Measurements from ENCODE around the gene AGBL4. TPM values are rescaled to one million over a fixed set of nuclear protein-coding genes. Genes with fewer than 3 reads are reported as not detected.

AGBL4 gene
- total and polyA plus RNA-seq, 5 experiments from 2014 or later, result 0.16 to 0.25 TPM; not detected in 3

- DNase-seq (no peak), ATAC-seq (no peak)
- Mint-ChIP-seq H3K4me3 (no peak overlapping the region), H3K27me3 (no peaks in the 10 kb centered on the region), H3K27ac (peak overlapping the region in 1 of 10 donors; percentile 12), H3K36me3 (peaks cover 5 to 36% (median 21%) of the 10 kb centered on the region in 3 donors), H3K4me1 (peaks cover 8 to 15% (median 10%) of the 10 kb centered on the region in 4 donors), H3K9me3 (no peaks in the 10 kb centered on the region)
- POLR2A ChIA-PET, result no interaction called here
Measured at GRCh38 chr1:48730164-48730910, 1293.4 kb downstream of the AGBL4 start.

GRCh38 chr1:48728584-48728983, 1295.2 kb downstream of the AGBL4 start:
- H3K4me1 Mint-ChIP-seq, result peaks cover 8 to 15% (median 10%) of the 10 kb centered on the region in 4 donors
- ATAC-seq (no peak), DNase-seq (no peak)
- H3K9me3 Mint-ChIP-seq, result no peaks in the 10 kb centered on the region
- no peaks in the 10 kb centered on the region for H3K27me3 Mint-ChIP-seq
- H3K36me3 Mint-ChIP-seq, result peaks cover 0 to 36% (median 11%) of the 10 kb centered on the region in 3 donors
- no peak overlapping the region for H3K4me3 Mint-ChIP-seq
- peak overlapping the region in 1 of 10 donors; percentile 2 for H3K27ac Mint-ChIP-seq
- POLR2A ChIA-PET, result no interaction called here

GRCh38 chr1:48726557-48727215, 1297.1 kb downstream of the AGBL4 start:
- H3K4me1 Mint-ChIP-seq, result peaks cover 8 to 15% (median 11%) of the 10 kb centered on the region in 4 donors
- DNase-seq (no peak), ATAC-seq (no peak)
- POLR2A ChIA-PET, result no interaction called here
- peak overlapping the region in 5 of 10 donors; percentile 4 to 33 (median 27) for H3K27ac Mint-ChIP-seq
- no peaks in the 10 kb centered on the region for H3K9me3 Mint-ChIP-seq
- no peak overlapping the region for H3K4me3 Mint-ChIP-seq
- peaks cover 0 to 36% (median 11%) of the 10 kb centered on the region in 3 donors for H3K36me3 Mint-ChIP-seq
- no peaks in the 10 kb centered on the region for H3K27me3 Mint-ChIP-seq

DNA sequence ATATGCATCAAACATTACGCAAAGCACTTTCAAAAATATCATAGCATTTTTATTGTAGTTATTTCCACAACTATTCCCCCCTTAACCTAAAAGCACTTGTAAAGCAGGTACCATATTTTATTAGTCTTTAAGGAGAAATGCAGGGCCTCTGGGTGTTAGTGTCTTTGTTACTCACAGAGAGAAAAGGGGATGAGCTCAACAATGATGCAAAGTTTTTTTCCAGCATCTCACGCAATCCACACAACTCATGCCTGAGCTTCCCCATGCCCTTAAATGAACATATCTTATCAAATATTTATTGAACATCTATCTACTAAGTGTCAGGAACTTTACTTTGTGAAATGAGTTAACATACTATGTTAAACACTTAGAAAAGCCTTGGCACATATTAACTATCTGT, 1297.6 kb downstream of the AGBL4 start:
- Mint-ChIP-seq H3K27me3 (no peaks in the 10 kb centered on the region), H3K4me1 (peaks cover 8 to 15% (median 11%) of the 10 kb centered on the region in 4 donors), H3K4me3 (no peak overlapping the region), H3K36me3 (peaks cover 0 to 36% (median 11%) of the 10 kb centered on the region in 3 donors), H3K9me3 (no peaks in the 10 kb centered on the region), H3K27ac (no peak overlapping the region)
- no peak for DNase-seq
- POLR2A ChIA-PET, result no interaction called here
- ATAC-seq, result no peak

- Mint-ChIP-seq H3K27ac (no peak overlapping the region), H3K36me3 (peaks cover 0 to 36% (median 11%) of the 10 kb centered on the region in 3 donors), H3K4me3 (no peak overlapping the region), H3K27me3 (no peaks in the 10 kb centered on the region), H3K9me3 (no peaks in the 10 kb centered on the region), H3K4me1 (peaks cover 8 to 15% (median 11%) of the 10 kb centered on the region in 4 donors)
- no peak for ATAC-seq
- POLR2A ChIA-PET, result no interaction called here
- DNase-seq, result no peak
Measured at GRCh38 chr1:48725341-48726046, 1298.3 kb downstream of the AGBL4 start.

DNA sequence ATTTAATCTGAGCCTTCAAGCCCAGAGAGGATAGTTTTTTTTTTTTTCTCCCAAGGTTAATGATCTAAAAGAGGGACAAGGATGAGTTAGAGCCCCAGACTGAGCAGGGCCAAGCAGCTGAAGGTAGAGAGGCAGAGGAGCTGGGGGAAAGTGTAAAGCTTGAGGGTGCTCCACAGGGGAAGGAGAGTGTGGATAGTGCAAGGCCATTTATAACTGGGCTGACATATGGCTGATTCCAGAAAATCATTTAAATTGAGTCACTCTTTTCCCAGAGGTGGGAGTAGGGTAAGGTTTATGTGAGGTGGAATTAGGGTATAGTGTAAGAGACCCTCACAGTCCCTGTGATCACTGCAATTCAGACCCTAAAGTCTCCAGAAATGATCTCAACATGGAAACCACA, 1302.8 kb downstream of the AGBL4 start:
- H3K4me1 Mint-ChIP-seq, result peaks cover 0 to 8% (median 0%) of the 10 kb centered on the region in 4 donors
- POLR2A ChIA-PET, result no interaction called here
- no peaks in the 10 kb centered on the region for H3K27me3 Mint-ChIP-seq
- no peaks in the 10 kb centered on the region for H3K9me3 Mint-ChIP-seq
- H3K36me3 Mint-ChIP-seq, result no peaks in the 10 kb centered on the region
- ATAC-seq, result no peak
- H3K4me3 Mint-ChIP-seq, result no peak overlapping the region
- no peak overlapping the region for H3K27ac Mint-ChIP-seq
- no peak for DNase-seq

DNA sequence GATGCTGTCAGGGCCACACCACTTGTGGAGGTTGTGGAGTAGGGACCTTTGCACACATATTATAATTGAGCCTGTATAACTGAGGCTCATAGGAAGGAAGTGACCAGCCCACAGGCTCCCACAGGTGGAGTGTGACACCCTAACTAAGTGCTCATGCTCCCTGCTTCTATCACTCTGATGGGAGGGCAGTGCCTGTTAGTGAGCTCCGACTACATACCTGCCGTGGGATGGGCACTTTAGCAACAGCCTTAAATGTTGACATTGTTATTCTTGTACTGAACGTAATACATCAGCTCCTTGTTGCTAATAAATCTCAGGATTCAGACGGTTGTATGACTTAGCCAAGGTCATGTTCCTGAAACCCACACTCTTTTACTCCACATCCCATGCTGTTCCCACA, 1305.0 kb downstream of the AGBL4 start:
- H3K27ac Mint-ChIP-seq, result no peak overlapping the region
- ATAC-seq, result no peak
- no peaks in the 10 kb centered on the region for H3K36me3 Mint-ChIP-seq
- POLR2A ChIA-PET, result no interaction called here
- no peak for DNase-seq
- H3K9me3 Mint-ChIP-seq, result no peaks in the 10 kb centered on the region
- H3K4me3 Mint-ChIP-seq, result no peak overlapping the region
- H3K27me3 Mint-ChIP-seq, result no peaks in the 10 kb centered on the region
- H3K4me1 Mint-ChIP-seq, result peaks cover 0 to 6% (median 0%) of the 10 kb centered on the region in 4 donors

GRCh38 chr1:48718116-48718630, 1305.6 kb downstream of the AGBL4 start:
- POLR2A ChIA-PET, result no interaction called here
- no peak overlapping the region for H3K4me3 Mint-ChIP-seq
- ATAC-seq (no peak), DNase-seq (no peak)
- no peaks in the 10 kb centered on the region for H3K9me3 Mint-ChIP-seq
- no peak overlapping the region for H3K27ac Mint-ChIP-seq
- H3K27me3 Mint-ChIP-seq, result no peaks in the 10 kb centered on the region
- H3K4me1 Mint-ChIP-seq, result peaks cover 0 to 5% (median 0%) of the 10 kb centered on the region in 4 donors
- no peaks in the 10 kb centered on the region for H3K36me3 Mint-ChIP-seq

- no peaks in the 10 kb centered on the region for H3K9me3 Mint-ChIP-seq
- peaks cover 0 to 4% (median 0%) of the 10 kb centered on the region in 5 donors for H3K27me3 Mint-ChIP-seq
- H3K4me3 Mint-ChIP-seq, result no peak overlapping the region
- H3K36me3 Mint-ChIP-seq, result no peaks in the 10 kb centered on the region
- H3K4me1 Mint-ChIP-seq, result peaks cover 0 to 4% (median 0%) of the 10 kb centered on the region in 4 donors
- DNase-seq, result no peak
- ATAC-seq, result no peak
- POLR2A ChIA-PET, result no interaction called here
- no peak overlapping the region for H3K27ac Mint-ChIP-seq
Measured at GRCh38 chr1:48717082-48717481, 1306.7 kb downstream of the AGBL4 start.

DNA sequence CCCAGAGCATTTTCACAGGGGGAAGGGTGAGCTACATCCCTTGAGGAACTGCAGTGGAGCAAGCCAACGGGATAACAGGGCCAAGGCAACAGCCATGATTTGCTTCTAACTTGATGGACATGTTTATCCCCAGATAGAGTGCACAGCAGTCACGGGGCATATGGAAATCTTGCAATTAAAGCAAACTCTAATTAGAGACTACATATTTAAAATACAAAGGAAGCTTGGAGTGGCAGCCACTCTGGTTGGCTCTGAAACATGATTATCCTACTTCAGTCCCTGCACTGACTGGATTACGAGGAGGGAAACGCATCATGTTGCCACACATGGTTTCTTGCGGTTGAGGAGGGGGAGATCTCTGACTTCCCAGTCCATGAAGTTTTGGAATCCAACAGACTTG, 1307.8 kb downstream of the AGBL4 start:
- Mint-ChIP-seq H3K4me1 (peaks cover 0 to 6% (median 0%) of the 10 kb centered on the region in 4 donors), H3K27ac (no peak overlapping the region), H3K27me3 (peaks cover 0 to 9% (median 0%) of the 10 kb centered on the region in 5 donors), H3K9me3 (no peaks in the 10 kb centered on the region), H3K36me3 (no peaks in the 10 kb centered on the region), H3K4me3 (no peak overlapping the region)
- DNase-seq (no peak), ATAC-seq (no peak)
- POLR2A ChIA-PET, result no interaction called here

- Mint-ChIP-seq H3K4me1 (peaks cover 0 to 2% (median 0%) of the 10 kb centered on the region in 4 donors), H3K27ac (no peak overlapping the region), H3K4me3 (no peak overlapping the region), H3K9me3 (no peaks in the 10 kb centered on the region), H3K36me3 (no peaks in the 10 kb centered on the region), H3K27me3 (peaks cover 0 to 9% (median 2%) of the 10 kb centered on the region in 5 donors)
- ATAC-seq (no peak), DNase-seq (no peak)
- POLR2A ChIA-PET, result no interaction called here
Measured at GRCh38 chr1:48710915-48711314, 1312.8 kb downstream of the AGBL4 start.

- no peaks in the 10 kb centered on the region for H3K9me3 Mint-ChIP-seq
- no peak overlapping the region for H3K27ac Mint-ChIP-seq
- POLR2A ChIA-PET, result no interaction called here
- DNase-seq (no peak), ATAC-seq (no peak)
- no peak overlapping the region for H3K4me3 Mint-ChIP-seq
- no peaks in the 10 kb centered on the region for H3K36me3 Mint-ChIP-seq
- H3K27me3 Mint-ChIP-seq, result peaks cover 0 to 9% (median 2%) of the 10 kb centered on the region in 5 donors
- peaks cover 0 to 2% (median 0%) of the 10 kb centered on the region in 4 donors for H3K4me1 Mint-ChIP-seq
Measured at GRCh38 chr1:48710318-48710717, 1313.4 kb downstream of the AGBL4 start.

GRCh38 chr1:48704736-48705135, 1319.0 kb downstream of the AGBL4 start:
- DNase-seq, result no peak
- H3K36me3 Mint-ChIP-seq, result no peaks in the 10 kb centered on the region
- no peak overlapping the region for H3K4me3 Mint-ChIP-seq

More at GRCh38 chr1:48704736-48705135, 1319.0 kb downstream of the AGBL4 start:
- peaks cover 6 to 28% (median 12%) of the 10 kb centered on the region in 5 donors for H3K27me3 Mint-ChIP-seq
- H3K9me3 Mint-ChIP-seq, result no peaks in the 10 kb centered on the region
- no peaks in the 10 kb centered on the region for H3K4me1 Mint-ChIP-seq
- POLR2A ChIA-PET, result no interaction called here
- no peak for ATAC-seq
- H3K27ac Mint-ChIP-seq, result no peak overlapping the region
